ENCODE results near the gene DPYD.

Gene DPYD

GRCh38 chr1:97451046-97451826, 469.6 kb downstream of the DPYD start:
- Histone ChIP-seq H3F3A (ENCODE audit: insufficient read depth) (no peaks in the 10 kb centered on the region), H4K20me1 (ENCODE audit: low read depth, low read length) (no peaks in the 10 kb centered on the region), H3K36me3 (ENCODE audit: low read length) (no peaks in the 10 kb centered on the region), H3K27ac (ENCODE audit: low read depth, low read length) (no peak overlapping the region), H3K9me3 (ENCODE audit: insufficient read depth, low read length) (no peaks in the 10 kb centered on the region), H3K9me2 (replicated peaks; ENCODE audit: insufficient read depth, low read length) (no peaks in the 10 kb centered on the region), H3K4me2 (ENCODE audit: low read depth, low read length, poor library complexity, severe bottlenecking) (no peak overlapping the region), H3K79me2 (ENCODE audit: insufficient read depth, low read length) (no peaks in the 10 kb centered on the region), H3K9ac (ENCODE audit: low read length) (no peak overlapping the region), H3K27me3 (ENCODE audit: low read length) (no peaks in the 10 kb centered on the region), H3K4me3 (ENCODE audit: insufficient read depth, low read length, poor library complexity, severe bottlenecking) (no peak overlapping the region), H2AFZ (ENCODE audit: low read depth, low read length, severe bottlenecking) (no peak overlapping the region)
- TF ChIP-seq EZH2phosphoT487 (conservative IDR thresholded peaks at IDR 0.05; ENCODE audit: low read length): no peak
- TF ChIP-seq, protein P1, sequence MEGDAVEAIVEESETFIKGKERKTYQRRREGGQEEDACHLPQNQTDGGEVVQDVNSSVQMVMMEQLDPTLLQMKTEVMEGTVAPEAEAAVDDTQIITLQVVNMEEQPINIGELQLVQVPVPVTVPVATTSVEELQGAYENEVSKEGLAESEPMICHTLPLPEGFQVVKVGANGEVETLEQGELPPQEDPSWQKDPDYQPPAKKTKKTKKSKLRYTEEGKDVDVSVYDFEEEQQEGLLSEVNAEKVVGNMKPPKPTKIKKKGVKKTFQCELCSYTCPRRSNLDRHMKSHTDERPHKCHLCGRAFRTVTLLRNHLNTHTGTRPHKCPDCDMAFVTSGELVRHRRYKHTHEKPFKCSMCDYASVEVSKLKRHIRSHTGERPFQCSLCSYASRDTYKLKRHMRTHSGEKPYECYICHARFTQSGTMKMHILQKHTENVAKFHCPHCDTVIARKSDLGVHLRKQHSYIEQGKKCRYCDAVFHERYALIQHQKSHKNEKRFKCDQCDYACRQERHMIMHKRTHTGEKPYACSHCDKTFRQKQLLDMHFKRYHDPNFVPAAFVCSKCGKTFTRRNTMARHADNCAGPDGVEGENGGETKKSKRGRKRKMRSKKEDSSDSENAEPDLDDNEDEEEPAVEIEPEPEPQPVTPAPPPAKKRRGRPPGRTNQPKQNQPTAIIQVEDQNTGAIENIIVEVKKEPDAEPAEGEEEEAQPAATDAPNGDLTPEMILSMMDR (IDR thresholded peaks at IDR 0.05; ENCODE audit: insufficient read depth, low read length, poor library complexity, severe bottlenecking): no peak

- H3F3A ChIP-seq (ENCODE audit: insufficient read depth): no peaks in the 10 kb centered on the region
- no peak overlapping the region for H3K4me2 ChIP-seq (ENCODE audit: low read depth, low read length, poor library complexity, severe bottlenecking)
- no peaks in the 10 kb centered on the region for H3K9me3 ChIP-seq (ENCODE audit: insufficient read depth, low read length)
- no peak overlapping the region for H3K27ac ChIP-seq (ENCODE audit: low read depth, low read length)
- TF ChIP-seq, protein P1 (IDR thresholded peaks at IDR 0.05; ENCODE audit: insufficient read depth, low read length, poor library complexity, severe bottlenecking): no peak
- no peak for TF ChIP-seq EZH2phosphoT487 (conservative IDR thresholded peaks at IDR 0.05; ENCODE audit: low read length)
- no peaks in the 10 kb centered on the region for H3K79me2 ChIP-seq (ENCODE audit: insufficient read depth, low read length)
- H3K27me3 ChIP-seq (ENCODE audit: low read length): no peaks in the 10 kb centered on the region
- H4K20me1 ChIP-seq (ENCODE audit: low read depth, low read length): no peaks in the 10 kb centered on the region
- H3K9ac ChIP-seq (ENCODE audit: low read length): no peak overlapping the region
- no peak overlapping the region for H3K4me3 ChIP-seq (ENCODE audit: insufficient read depth, low read length, poor library complexity, severe bottlenecking)
- H3K36me3 ChIP-seq (ENCODE audit: low read length): no peaks in the 10 kb centered on the region
- H2AFZ ChIP-seq (ENCODE audit: low read depth, low read length, severe bottlenecking): no peak overlapping the region
- no peaks in the 10 kb centered on the region for H3K9me2 ChIP-seq (replicated peaks; ENCODE audit: insufficient read depth, low read length)
Observed at GRCh38 chr1:97441966-97442365, 478.9 kb downstream of the DPYD start.

GRCh38 chr1:97433824-97434177, 487.0 kb downstream of the DPYD start:
- TF ChIP-seq, protein P1 (IDR thresholded peaks at IDR 0.05; ENCODE audit: insufficient read depth, low read length, poor library complexity, severe bottlenecking): no peak
- TF ChIP-seq EZH2phosphoT487 (conservative IDR thresholded peaks at IDR 0.05; ENCODE audit: low read length): no peak
- no peak overlapping the region for H3K9ac ChIP-seq (ENCODE audit: low read length)
- H3K9me2 ChIP-seq (replicated peaks; ENCODE audit: insufficient read depth, low read length): no peaks in the 10 kb centered on the region
- H2AFZ ChIP-seq (ENCODE audit: low read depth, low read length, severe bottlenecking): no peak overlapping the region
- H3K27me3 ChIP-seq (ENCODE audit: low read length): no peaks in the 10 kb centered on the region
- no peaks in the 10 kb centered on the region for H3K79me2 ChIP-seq (ENCODE audit: insufficient read depth, low read length)
- no peaks in the 10 kb centered on the region for H3K36me3 ChIP-seq (ENCODE audit: low read length)
- H3K9me3 ChIP-seq (ENCODE audit: insufficient read depth, low read length): no peaks in the 10 kb centered on the region
- no peaks in the 10 kb centered on the region for H4K20me1 ChIP-seq (ENCODE audit: low read depth, low read length)
- H3K4me3 ChIP-seq (ENCODE audit: insufficient read depth, low read length, poor library complexity, severe bottlenecking): no peak overlapping the region
- no peak overlapping the region for H3K27ac ChIP-seq (ENCODE audit: low read depth, low read length)
- no peak overlapping the region for H3K4me2 ChIP-seq (ENCODE audit: low read depth, low read length, poor library complexity, severe bottlenecking)
- no peaks in the 10 kb centered on the region for H3F3A ChIP-seq (ENCODE audit: insufficient read depth)

Data from SU-DHL-6 (cell line).